ENCODE results near the gene TM2D3.

- TF ChIP-seq POLR2A (IDR thresholded peaks at IDR 0.05) (no peak), CTCF (IDR thresholded peaks at IDR 0.05) (no peak), POLR2AphosphoS5 (IDR thresholded peaks at IDR 0.05) (no peak)
Measured at GRCh38 chr15:101698314-101698713, 46.1 kb upstream of the TM2D3 start.

All from gastroesophageal sphincter (tissue), 3 donors.